Aorta (tissue), 5 donors: ENCODE results near the gene SLAIN2. TPM values are rescaled to one million over a fixed set of nuclear protein-coding genes. Genes with fewer than 3 reads are reported as not detected.
"Not testable (repeated sequence)": the region's sequence is repeated elsewhere in the genome, so short reads cannot be mapped to it uniquely, and the experiment has no call there.

ENCODE experiments used
- ATAC-seq: fragments of 200-7000 bp; cut with Tn5 transposase; one replicate; pipeline ENCODE4 v1.9.1; 2022; ENCODE audit warnings: moderate library complexity; ENCODE audit not compliant: low FRiP score
- DNase-seq, 2 donors: peaks; one replicate each; pipeline ENCODE4 v3.0.0-alpha.2; 2020
- H3K27ac ChIP-seq, 2 donors: one replicate each; pipeline ENCODE4 v1.5.1; 2013; ENCODE audit warnings: low read length in 2 of 2, mild to moderate bottlenecking in 2 of 2, moderate library complexity in 2 of 2, control low read depth in 1 of 2, inconsistent platforms in 1 of 2, low read depth in 1 of 2
- H3K27me3 ChIP-seq, 2 donors: one replicate each; pipeline ENCODE4 v1.6.1; 2013; ENCODE audit warnings: control low read depth in 1 of 2, low read length in 1 of 2, mild to moderate bottlenecking in 1 of 2, moderate library complexity in 1 of 2; ENCODE audit not compliant: insufficient read depth in 2 of 2, control insufficient read depth in 1 of 2
- H3K36me3 ChIP-seq, 2 donors: one replicate each; pipeline ENCODE4 v1.6.1; 2013; ENCODE audit warnings: control low read depth in 1 of 2, low read length in 1 of 2, mild to moderate bottlenecking in 1 of 2; ENCODE audit not compliant: insufficient read depth in 2 of 2, control insufficient read depth in 1 of 2
- H3K4me1 ChIP-seq, 2 donors: one replicate each; pipeline ENCODE4 v1.6.1; 2013; ENCODE audit warnings: low read length in 2 of 2, control low read depth in 1 of 2, mild to moderate bottlenecking in 1 of 2, moderate library complexity in 1 of 2; ENCODE audit not compliant: insufficient read depth in 2 of 2, control insufficient read depth in 1 of 2
- H3K4me3 ChIP-seq, 2 donors: one replicate each; pipeline ENCODE4 v1.5.1; 2013; ENCODE audit warnings: low read length in 2 of 2, control low read depth in 1 of 2, mild to moderate bottlenecking in 1 of 2
- H3K9me3 ChIP-seq: one replicate; pipeline ENCODE4 v1.6.1; 2013; ENCODE audit warnings: mild to moderate bottlenecking, low read length; ENCODE audit not compliant: control insufficient read depth
- WGBS, 2 donors: extraction: QIAGEN DNeasy Blood & Tissue Kit; methylation state at CpG; one replicate each; pipeline ENCODE4 v1.1.7; 2013; 5-methylcytosine and 5-hydroxymethylcytosine counted together
- intact Hi-C, 2 donors: fragments of 100-400 bp; cut with DNase I; formaldehyde crosslinking; loops; one replicate each; pipeline versions ENCODE4 v1.14.2 to v1.15.0; 2022
- polyA plus RNA-seq, 2 donors: library from polyadenylated mRNA; stranded (reverse); fragments of 200-250 nt; gene quantifications; one replicate each; pipeline ENCODE4 v1.2.3, GENCODE V29; 2013
- total RNA-seq, 2 donors: library from RNA; stranded (reverse); fragmentation: NEBNext Ultra II Directional; extraction: Animal tissue kit (Norgen Biotek cat#: 25700); gene quantifications; one replicate each; pipeline ENCODE4 v1.2.1, GENCODE V29; 2021
- donor health status: healthy with polysubstance abuse.
- donor health status: Bipolar disorder and iron deficiency.
- donor health status: DM: no; HTN: no; CAD: no.
- donor health status: DM: no; HTN: no; CAD: no.
- donor health status: DM: yes; HTN: yes; CAD: no.

Gene SLAIN2
- total and polyA plus RNA-seq, 4 donors, result 39.0 to 109 (median 76.7) TPM

DNA sequence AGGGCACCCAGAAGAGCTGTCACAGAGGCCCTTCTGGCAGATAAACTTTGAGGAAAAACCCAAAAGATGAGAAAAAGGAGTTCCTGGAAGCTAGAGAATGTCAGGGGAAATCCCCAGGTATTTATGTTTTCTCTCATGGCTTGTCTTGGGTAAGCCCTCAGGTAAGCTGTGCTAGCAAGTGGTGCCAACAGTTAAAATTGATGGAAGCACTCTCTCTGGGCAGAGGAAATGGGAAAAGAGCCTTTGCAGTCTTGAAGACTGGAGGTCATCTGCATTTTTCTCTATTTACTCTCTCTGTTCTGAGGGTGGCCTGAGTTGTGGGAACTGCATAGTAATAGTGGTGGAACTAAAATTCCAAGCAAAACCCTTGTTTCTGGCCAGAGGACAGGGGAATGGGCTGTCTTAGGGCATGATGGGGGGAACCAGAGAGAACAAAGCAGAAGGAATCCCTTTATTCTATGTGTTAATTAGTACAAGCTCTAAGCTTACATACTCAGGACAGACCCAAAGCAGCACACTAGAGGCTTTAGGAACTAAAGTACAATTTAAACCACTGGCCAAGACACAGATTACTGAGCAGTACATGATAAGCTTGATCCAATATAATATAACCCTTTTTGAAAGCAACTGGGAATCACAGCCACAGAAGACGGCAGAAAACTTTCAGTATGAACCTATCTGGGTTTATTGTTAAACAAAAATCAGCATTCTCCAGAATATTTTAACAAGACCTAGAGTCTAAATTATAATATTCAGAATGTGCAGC is 88.6 kb downstream of the SLAIN2 start:
- peaks cover 3% of the 10 kb centered on the region in 2 donors for H3K36me3 ChIP-seq
- H3K9me3 ChIP-seq, result no peaks in the 10 kb centered on the region
- ATAC-seq, result no peak
- WGBS, 2 donors, result 16 to 27% methylated on average over 1 of the region's 1 CpG
- H3K4me1 ChIP-seq, result no peaks in the 10 kb centered on the region
- H3K27ac ChIP-seq, result no peak overlapping the region
- DNase-seq, result no peak
- intact Hi-C loops, result no loop called here
- H3K4me3 ChIP-seq, result no peak overlapping the region
- no peaks in the 10 kb centered on the region for H3K27me3 ChIP-seq

DNA sequence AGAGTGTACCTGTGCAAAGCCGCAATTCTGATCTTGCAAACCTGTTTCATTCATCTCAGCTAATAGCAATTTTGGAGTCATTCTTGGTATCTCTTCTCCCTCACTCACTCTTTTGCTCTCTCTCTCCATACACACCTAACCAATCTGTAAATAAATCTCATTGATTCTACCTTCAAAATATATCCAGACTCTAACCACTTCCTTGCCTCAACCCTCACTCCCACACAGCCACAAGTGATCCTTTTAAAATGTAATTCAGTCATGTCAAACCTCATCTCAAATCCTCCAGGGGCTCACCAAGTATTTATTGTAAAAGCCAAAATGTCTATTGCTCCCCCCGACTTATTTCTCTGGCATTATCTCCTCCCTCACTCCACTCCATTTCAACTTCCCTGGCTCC is 90.1 kb downstream of the SLAIN2 start:
- intact Hi-C loops, result no loop called here
- Histone ChIP-seq H3K27me3 (no peaks in the 10 kb centered on the region), H3K36me3 (peaks cover 3% of the 10 kb centered on the region in 2 donors), H3K9me3 (no peaks in the 10 kb centered on the region), H3K27ac (no peak overlapping the region), H3K4me3 (no peak overlapping the region), H3K4me1 (no peaks in the 10 kb centered on the region)
- DNase-seq (no peak), ATAC-seq (no peak)
- 67% methylated on average over 2 of the region's 2 CpGs for WGBS, 2 donors

DNA sequence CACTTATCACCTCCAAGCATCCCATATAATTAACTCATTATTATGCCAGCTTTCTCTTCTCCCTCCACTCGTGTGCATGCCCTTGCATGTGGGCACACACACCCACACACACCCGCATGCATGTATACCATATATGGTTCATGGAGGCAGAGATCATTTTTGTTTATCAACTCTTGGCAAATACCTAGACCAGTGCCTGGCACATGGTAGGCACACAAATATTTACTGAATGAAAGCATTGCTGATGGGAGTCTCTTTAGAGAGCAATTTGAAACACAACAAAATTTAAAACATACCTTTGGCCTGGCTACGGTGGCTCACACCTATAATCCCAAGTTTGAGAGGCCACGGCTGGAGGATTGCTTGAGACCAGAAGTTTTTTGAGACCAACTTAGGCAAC is 90.7 kb downstream of the SLAIN2 start:
- no peaks in the 10 kb centered on the region for H3K27me3 ChIP-seq
- no peaks in the 10 kb centered on the region for H3K9me3 ChIP-seq
- H3K4me3 ChIP-seq, result no peak overlapping the region
- intact Hi-C loops, result no loop called here
- peaks cover 3% of the 10 kb centered on the region in 2 donors for H3K36me3 ChIP-seq
- no peak for ATAC-seq
- WGBS, 2 donors, result 70 to 74% methylated on average over 4 of the region's 4 CpGs
- H3K27ac ChIP-seq, result no peak overlapping the region
- H3K4me1 ChIP-seq, result no peaks in the 10 kb centered on the region
- no peak for DNase-seq

DNA sequence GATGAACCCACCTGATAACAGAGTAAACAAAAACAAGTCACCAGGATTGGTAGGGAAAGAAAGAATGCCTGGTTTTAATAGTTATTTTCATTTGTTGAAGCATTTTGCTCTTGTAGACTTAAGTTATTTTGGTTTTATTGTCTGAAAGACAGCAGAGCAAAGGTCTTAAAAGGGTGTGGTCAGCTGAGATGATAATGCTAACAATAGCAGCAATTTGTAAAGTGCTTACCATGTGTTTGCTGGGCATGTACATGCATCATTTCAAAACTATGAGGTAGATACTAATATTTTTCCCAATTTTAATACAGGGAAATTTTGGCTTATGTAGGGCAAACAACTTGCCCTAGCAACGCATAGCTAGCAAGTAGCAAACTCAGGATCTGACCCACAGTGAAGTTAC is 95.0 kb downstream of the SLAIN2 start:
- Histone ChIP-seq H3K4me3 (no peak overlapping the region), H3K36me3 (no peaks in the 10 kb centered on the region), H3K27me3 (no peaks in the 10 kb centered on the region), H3K9me3 (no peaks in the 10 kb centered on the region), H3K4me1 (no peaks in the 10 kb centered on the region), H3K27ac (no peak overlapping the region)
- WGBS, 2 donors, result 87 to 94% methylated on average over 1 of the region's 1 CpG
- DNase-seq (no peak), ATAC-seq (no peak)
- intact Hi-C loops, result no loop called here

DNA sequence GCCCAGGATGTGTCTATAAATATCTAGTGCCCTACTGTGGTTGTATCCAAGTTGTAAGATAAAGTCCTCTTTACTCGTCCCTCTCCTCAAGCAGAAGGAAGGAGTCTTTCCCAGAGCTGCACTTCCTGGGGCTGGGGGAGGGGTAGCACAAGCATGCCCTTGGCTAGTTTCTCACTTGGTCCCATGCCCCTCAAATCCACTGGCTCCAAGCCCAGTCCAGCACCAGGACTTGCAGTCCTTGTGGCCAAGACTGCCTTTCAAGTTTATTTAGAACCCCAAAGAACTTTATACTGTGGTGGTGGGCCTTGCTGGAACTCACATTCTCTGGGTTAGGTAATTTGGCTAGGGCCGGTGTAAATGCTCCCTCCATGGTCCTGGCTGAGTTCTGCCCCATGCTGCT is 98.7 kb downstream of the SLAIN2 start:
- no peaks in the 10 kb centered on the region for H3K27me3 ChIP-seq
- WGBS, 2 donors, result 6% methylated on average over 2 of the region's 2 CpGs
- no peaks in the 10 kb centered on the region for H3K9me3 ChIP-seq
- no peaks in the 10 kb centered on the region for H3K4me1 ChIP-seq
- intact Hi-C loops, result loop anchor here in 1 of 2 donors (10.0 kb wide), 1 partner anchor 105 kb away; no protein-coding TSS in a partner anchor
- no peak for ATAC-seq
- H3K27ac ChIP-seq, result no peak overlapping the region
- no peaks in the 10 kb centered on the region for H3K36me3 ChIP-seq
- no peak for DNase-seq
- H3K4me3 ChIP-seq, result no peak overlapping the region

DNA sequence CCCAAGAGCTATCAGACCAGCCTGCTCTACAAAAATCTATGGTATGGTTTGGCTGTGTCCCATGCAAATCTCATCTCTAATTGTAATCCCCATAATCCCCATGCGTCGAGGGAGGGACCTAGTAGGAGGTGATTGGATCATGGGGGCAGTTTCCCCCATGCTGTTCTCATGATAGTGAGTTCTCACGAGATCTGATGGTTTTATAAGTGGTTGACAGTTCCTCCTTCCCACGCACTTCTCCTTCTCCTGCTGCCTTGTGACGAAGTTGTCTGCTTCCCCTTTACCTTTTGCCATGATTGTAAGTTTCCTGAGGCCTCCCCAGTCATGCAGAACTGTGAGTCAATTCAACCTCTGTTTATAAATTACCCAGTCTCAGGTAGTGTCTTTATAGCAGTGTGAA is 99.6 kb downstream of the SLAIN2 start:
- not testable (repeated sequence) for H3K4me1 ChIP-seq, H3K36me3 ChIP-seq, DNase-seq, H3K27ac ChIP-seq, H3K4me3 ChIP-seq, H3K27me3 ChIP-seq, H3K9me3 ChIP-seq, ATAC-seq
- 87 to 92% methylated on average over 5 of the region's 5 CpGs for WGBS, 2 donors
- intact Hi-C loops, result loop anchor here in 1 of 2 donors (10.0 kb wide), 1 partner anchor 104 kb away; no protein-coding TSS in a partner anchor

DNA sequence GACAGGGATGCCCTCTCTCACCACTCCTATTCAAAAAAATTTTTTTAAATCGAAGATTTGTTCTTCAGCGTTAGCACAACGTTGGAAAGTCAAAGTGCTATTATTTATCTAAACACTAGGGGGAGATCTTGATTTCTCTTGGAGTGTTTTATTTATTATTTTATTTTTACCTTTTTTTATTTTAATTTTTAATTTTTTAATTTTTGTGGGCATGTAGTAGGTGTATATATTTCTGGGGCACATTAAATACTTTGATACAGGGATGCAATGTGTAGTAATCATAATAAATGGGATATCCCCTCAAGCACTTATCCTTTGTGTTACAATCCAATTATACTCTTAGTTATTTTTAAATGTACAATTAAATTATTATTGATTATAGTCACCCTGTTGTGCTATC is 104.4 kb downstream of the SLAIN2 start:
- intact Hi-C loops, result loop anchor here in 1 of 2 donors (10.0 kb wide), 1 partner anchor 99 kb away; no protein-coding TSS in a partner anchor
- H3K9me3 ChIP-seq, result no peaks in the 10 kb centered on the region
- H3K4me3 ChIP-seq, result no peak overlapping the region
- H3K27ac ChIP-seq, result no peak overlapping the region
- no peaks in the 10 kb centered on the region for H3K27me3 ChIP-seq
- no peaks in the 10 kb centered on the region for H3K36me3 ChIP-seq
- 3 to 13% methylated on average over 3 of the region's 3 CpGs for WGBS, 2 donors
- DNase-seq (no peak), ATAC-seq (no peak)
- no peaks in the 10 kb centered on the region for H3K4me1 ChIP-seq

DNA sequence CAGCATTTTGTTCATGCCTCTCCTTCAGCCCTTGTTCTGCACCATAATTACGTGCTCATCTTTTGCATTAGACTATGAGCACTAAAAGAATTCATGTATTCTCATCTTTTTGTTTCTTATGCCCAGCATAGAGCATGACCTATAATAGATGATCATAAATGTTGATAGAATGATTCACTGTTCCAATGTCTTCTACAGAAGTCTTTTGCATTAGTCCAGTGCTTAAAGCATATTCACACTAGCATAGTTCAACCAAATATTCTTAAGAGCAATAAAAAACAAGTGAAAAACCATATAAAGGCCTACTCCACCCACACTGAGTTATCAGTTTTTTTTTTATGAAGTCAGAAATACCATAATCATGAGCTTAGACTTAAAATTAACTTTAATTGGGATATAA is 105.3 kb downstream of the SLAIN2 start:
- Histone ChIP-seq H3K27me3 (no peaks in the 10 kb centered on the region), H3K36me3 (no peaks in the 10 kb centered on the region), H3K4me3 (no peak overlapping the region), H3K9me3 (no peaks in the 10 kb centered on the region), H3K27ac (no peak overlapping the region), H3K4me1 (no peaks in the 10 kb centered on the region)
- WGBS, 2 donors, result 93% methylated on average over 1 of the region's 1 CpG
- DNase-seq, result no peak
- intact Hi-C loops, result loop anchor here in 1 of 2 donors (10.0 kb wide), 1 partner anchor 98 kb away; no protein-coding TSS in a partner anchor
- ATAC-seq, result no peak

DNA sequence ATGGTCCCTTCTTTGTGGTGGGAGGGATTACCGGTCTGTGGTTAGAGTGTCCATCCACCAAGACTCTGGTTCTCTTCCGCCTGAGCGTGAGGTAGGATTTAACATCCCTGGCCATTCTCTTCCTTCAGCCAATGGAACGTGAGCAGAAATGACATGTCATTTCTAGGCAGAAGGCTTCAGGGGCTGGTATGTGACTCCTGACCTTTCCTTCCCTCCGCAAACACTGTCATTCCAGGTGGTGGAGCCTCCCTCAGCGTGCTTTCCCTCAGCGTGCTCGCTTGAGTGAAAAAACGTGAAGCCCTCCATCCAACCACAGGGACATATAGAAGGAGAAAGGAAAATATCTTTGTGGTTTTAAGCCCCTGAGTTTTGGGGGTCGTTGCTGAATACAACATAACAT is 107.8 kb downstream of the SLAIN2 start:
- 86 to 89% methylated on average over 10 of the region's 10 CpGs for WGBS, 2 donors
- no peak for DNase-seq
- H3K9me3 ChIP-seq, result no peaks in the 10 kb centered on the region
- no peak for ATAC-seq
- intact Hi-C loops, result loop anchor here in 1 of 2 donors (10.0 kb wide), 1 partner anchor 96 kb away; no protein-coding TSS in a partner anchor
- H3K36me3 ChIP-seq, result no peaks in the 10 kb centered on the region
- H3K27me3 ChIP-seq, result no peaks in the 10 kb centered on the region
- no peaks in the 10 kb centered on the region for H3K4me1 ChIP-seq
- H3K27ac ChIP-seq, result no peak overlapping the region
- H3K4me3 ChIP-seq, result no peak overlapping the region
